Hepatocyte (in vitro differentiated cells): ENCODE measurements around the gene SFXN5.

Experiments
- CTCF ChIP-seq: fragments of 200-600 bp; sonication (generic); IDR thresholded peaks from 2 replicates; pipeline ENCODE4 v1.5.1; 2016; ENCODE audit warnings: antibody characterized with exemption, mild to moderate bottlenecking; ENCODE audit not compliant: poor library complexity
- EZH2phosphoT487 ChIP-seq: fragments of 200-600 bp; sonication (generic); IDR thresholded peaks from one replicate; pipeline ENCODE4 v1.6.1; 2018; ENCODE audit warnings: antibody characterized with exemption, mild to moderate bottlenecking, low read depth, moderate library complexity; ENCODE audit not compliant: unreplicated experiment, severe bottlenecking

GRCh38 chr2:72942293-72942692 is 129.2 kb downstream of the SFXN5 start:
- TF ChIP-seq CTCF (no peak), EZH2phosphoT487 (no peak)
